GM18507 (cell line): ENCODE data around the gene GAL3ST1.
"Not testable (repeated sequence)": the region's sequence is repeated elsewhere in the genome, so short reads cannot be mapped to it uniquely, and the experiment has no call there.

Experiments used
- DNase-seq: peaks from one replicate; pipeline ENCODE4 v3.0.0; 2011; ENCODE audit warnings: low read depth; ENCODE audit not compliant: insufficient read length; ENCODE audit errors: extremely low spot score
- FAIRE-seq: peaks from 2 replicates; lab custom pipeline; 2011; peaks lifted over from hg19 to GRCh38; lab: Jason Lieb, UNC

Gene GAL3ST1

DNA sequence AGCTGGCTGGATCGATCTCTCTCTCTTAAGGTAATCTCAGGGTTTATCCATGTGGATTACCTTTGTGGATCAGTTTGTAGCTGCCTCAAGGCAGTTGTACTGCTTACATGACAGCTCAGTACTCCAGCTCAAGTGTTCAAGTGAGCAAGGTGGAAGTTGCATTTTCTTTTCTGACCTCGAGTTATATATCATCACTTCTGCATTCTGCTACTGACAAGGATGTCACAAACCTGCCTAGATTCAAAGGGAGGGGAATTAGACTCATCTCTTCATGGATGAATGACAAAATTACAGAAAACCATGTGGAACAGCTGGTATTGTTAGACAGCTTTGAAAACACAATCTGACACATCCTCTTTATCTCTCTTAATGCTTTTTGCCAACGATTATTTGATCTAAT is 26.5 kb upstream of the GAL3ST1 start:
- FAIRE-seq (no peak), DNase-seq (no peak)

DNA sequence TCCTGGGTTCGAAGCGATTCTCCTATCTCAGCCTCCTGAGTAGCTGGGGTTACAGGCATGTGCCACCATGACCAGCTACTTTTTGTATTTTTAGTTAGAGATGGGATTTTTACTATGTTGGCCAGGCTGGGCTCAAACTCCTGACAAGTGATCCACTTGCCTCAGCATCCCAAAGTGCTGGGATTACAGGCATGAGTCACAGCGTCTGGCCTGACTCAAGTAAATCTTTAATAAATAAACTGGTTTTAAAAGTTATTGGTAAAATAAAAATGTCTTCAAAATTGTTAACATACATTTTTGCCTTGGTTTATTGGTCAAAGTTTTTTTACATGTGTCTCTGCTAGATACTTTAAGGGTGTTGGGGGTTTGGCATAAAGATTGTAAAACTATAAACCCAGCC is 24.5 kb upstream of the GAL3ST1 start:
- DNase-seq (no peak), FAIRE-seq (no peak)

DNA sequence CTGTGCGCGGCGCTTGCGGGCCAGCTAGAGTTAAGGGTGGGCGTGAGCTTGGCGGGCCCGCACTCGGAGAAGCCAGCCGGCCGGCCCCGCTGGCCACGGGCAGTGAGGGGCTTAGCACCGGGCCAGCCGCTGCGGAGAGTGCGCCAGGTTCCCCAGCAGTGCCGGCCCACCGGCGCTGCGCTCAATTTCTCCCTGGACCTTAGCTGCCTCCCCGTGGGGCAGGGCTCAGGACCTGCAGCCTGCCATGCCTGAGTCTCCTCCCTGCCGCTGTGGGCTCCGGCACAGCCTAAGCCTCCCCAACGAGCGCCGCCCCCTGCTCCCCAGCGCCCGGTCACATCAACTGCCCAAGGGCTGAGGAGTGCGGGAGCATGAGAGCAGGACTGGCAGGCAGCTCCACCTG is 22.4 kb upstream of the GAL3ST1 start:
- DNase-seq: no peak
- no peak for FAIRE-seq

DNA sequence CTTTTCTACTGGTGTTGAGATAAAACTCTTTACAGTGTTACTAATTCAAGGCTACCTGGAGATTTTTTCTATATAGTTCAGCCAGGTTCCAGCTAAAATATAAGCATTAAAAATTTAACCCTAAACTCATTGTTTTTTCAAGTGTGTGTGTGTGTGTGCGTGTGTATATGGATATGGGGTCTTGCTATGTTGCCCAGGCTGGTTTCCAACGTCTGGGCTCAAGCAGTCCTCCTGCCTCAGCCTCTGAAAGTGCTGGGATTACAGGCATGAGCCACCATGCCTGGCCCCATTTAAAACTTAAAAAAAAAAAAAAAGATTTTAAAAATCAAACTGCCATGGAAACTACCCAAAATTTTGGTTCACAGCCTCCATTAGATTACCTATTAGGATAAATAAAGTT is 21.7 kb upstream of the GAL3ST1 start:
- FAIRE-seq: no peak
- no peak for DNase-seq

DNA sequence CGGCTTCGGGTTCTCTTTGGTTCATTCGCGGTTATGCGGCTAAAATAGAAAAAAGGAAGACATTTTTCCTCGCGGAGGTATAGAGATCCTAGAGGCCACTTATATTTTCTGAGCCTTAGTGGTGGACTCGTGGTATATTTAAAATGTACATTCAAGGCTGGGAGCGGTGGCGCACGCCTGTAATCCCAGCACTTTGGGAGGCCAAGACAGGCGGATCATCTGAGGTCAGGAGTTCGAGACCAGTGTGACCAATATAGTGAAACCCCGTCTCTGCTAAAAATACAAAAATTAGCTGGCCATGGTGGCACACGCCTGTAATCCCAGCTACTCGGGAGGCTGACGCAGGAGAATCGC is 17.9 kb upstream of the GAL3ST1 start:
- FAIRE-seq, DNase-seq: not testable (repeated sequence)

DNA sequence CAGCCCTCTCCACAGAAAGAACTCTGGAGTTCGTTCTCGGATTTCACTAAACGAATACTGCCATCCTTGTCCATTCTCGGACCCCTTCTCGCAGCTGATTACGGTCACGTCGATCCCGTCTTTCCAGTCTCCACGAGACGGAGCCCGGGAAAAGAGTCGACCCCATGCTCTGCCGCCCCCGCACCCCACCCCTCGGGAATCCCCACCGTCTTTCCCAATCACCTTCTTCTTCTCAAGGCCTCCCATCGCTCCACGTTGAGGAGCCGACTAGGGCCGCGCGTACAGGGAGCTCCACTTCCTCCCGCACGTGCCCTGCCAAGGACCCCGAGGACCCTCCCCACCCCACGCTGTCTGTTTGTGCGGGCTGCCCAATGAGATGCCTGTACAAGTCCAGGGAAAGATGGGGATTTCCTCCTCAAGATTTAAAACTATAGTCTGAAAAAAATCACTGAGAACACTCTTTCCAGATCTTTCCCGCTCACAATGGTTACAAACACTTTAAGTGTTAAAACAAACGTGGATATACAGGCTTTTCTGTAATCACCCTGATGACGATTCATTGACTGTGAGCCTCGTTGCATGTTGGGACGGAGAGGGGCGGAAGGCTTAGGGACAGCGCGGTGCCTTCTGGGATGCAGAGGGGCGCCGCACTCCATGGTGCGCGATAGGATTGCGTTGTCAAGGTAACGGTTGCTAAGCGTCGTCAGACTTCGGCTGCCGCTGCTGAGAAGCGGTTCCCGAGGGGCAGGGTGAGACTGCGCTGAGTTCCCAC is 17.3 kb upstream of the GAL3ST1 start, which contains the start of gene PES1:
Gene PES1 (minus strand): TSS at position 323 of the 772 bp plus-strand sequence. CDS start 77 bp downstream, at position 246.
- FAIRE-seq: peak; percentile 100
- peak; percentile 96 for DNase-seq

DNA sequence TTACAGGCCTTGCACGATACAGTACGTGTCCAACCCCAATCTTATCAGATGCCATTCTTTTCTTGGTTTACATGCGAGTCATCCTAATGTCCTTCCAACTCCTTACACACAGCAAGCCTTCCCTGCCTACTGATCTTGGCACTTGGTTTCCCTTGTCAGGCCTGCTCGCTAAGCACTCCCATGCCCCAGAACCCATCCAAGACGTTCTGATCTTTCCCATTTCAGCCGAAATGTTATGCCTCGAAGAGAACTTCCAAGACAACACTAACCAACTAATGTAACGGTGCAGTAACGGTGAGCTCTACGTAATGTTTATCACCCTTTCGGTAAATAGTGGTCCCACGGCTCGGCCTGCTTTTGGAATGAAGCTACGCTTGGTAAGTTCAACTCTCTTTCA is 16.7 kb upstream of the GAL3ST1 start:
- DNase-seq (no peak), FAIRE-seq (no peak)

DNA sequence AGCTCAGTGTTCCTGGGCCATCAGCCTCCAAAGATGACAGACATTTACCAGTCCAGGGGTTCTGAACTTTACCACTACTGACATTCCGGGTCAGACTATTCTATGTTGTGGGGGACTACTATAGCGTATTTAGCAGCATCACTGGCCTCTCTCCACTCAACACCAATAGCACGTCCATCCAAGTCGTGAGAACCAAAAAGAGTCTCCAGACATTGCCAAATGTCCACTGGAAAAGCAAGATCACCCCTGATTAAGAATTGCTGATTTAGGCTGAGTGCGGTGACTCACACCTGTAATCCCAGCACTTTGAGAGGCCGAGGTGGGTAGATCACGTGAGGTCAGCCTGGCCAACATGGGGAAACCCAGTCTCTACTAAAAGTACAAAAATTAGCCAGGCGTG is 11.9 kb upstream of the GAL3ST1 start:
- FAIRE-seq: no peak
- no peak for DNase-seq

DNA sequence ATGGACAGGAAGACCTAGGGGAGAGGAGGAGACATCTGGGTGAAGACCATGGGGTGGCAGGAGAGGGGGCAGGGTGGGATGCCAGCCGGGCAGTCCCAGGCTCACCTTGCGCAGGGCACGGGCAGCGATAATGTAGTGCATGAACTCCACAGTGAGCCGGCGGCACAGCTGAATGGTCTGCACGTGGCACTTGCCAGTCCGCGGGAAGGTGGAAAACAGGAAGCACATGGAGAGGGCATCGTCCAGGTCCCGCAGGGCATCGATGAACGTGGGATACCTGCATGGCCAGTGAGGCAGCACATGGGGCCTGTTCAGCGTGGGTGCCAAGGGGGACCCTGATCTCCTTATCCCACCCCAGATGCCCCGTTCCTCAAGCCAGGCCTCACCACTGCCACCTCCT is 10.0 kb upstream of the GAL3ST1 start:
- FAIRE-seq: no peak
- no peak for DNase-seq

DNA sequence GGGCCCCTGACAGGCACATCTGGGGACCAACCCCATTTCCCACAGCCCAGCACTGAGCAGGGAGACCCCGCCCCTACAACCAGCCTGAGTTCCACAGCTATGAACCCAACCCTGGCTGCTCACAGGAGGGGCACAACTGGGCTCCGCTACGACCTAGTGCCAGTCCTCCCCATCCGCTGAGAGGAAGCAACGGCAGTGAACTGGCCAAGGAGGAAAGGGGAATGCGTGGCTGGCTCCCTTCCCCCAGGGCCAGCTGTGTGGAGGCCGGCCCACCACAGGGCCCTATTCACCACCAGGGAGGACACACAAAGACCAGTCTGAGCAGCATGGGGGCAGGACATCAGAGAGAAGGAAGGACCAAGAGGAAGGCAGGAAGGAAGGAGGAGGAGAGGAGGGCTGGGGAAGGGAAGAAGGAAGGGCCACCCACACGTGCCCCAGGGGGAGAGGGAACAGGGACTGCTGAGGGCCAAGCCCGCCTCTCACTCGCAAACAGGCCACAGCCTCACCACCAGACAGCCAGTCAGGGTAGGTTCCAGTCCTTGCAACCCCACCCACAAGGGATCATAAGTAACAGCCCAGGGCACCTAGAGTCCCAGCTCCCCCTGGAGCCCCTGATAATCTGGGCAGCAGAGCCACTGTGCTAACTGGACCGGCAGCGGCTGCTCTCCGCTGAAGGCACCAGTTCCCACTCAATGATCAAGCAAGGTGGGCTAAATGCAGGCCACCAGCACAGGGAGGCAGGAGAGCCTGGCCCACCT is 8.5 kb upstream of the GAL3ST1 start:
- no peak for FAIRE-seq

DNA sequence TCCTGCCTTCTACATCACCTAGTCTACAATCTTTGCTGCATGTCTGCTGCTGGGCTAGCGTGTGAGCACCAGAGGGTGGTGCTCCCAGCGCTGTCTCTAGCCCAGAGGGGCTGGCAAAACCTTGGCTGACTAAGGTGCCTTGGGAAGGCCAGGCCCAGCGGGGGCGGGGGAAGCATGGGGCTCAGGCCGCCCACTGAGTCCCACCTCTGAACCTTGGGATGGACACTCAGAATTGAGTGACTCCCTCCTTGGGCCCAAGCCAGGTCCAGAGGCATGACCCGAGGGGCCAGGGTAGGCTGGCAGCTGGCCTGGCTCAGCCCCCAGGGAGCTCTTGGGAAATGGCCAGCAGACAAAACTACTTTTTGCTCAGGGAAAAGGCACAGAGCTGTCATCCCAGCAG is 7.6 kb upstream of the GAL3ST1 start:
- no peak for DNase-seq
- FAIRE-seq: no peak

More for the DNA sequence above, 8.5 kb upstream of the GAL3ST1 start:
- DNase-seq: no peak

DNA sequence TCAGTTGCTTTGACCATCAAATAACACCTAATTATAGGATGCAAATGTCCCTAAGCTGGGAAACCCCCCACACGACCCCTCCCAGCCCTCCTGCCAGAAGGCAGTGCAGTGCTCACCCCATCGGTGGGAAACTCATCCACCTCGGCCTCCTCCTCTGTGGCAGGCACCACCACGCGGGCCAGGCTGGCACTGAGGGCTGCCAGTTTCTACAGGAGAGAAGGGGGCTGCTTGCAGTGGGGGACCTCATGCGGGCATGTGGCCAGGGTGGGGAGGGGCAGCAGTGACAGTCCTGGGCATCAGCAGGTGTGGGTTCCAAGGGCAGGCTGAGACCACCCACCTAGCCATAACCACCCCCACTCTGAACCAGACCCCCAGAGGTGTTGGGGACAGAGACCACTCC is 6.4 kb upstream of the GAL3ST1 start:
- FAIRE-seq (no peak), DNase-seq (no peak)

DNA sequence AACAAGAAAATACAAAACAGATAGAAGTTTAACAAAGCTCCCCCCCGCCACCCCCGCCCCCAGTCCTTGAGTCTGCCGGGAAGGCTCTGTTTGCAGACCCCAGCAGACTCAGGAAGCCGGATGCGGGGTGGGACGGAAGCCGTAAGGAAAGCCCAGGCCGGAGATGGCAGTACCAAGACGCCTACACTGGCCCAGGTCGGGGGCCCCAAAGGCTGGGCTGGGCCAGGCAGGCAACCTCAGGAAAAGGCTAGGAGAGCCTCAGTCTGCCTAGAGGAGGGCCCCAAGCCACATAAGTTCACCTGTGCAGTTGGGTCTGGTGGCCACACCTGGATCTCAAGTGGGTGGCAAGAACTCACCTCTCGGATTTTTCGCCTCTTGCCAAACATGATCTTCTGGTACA is 4.0 kb upstream of the GAL3ST1 start:
- FAIRE-seq: no peak
- DNase-seq: no peak

DNA sequence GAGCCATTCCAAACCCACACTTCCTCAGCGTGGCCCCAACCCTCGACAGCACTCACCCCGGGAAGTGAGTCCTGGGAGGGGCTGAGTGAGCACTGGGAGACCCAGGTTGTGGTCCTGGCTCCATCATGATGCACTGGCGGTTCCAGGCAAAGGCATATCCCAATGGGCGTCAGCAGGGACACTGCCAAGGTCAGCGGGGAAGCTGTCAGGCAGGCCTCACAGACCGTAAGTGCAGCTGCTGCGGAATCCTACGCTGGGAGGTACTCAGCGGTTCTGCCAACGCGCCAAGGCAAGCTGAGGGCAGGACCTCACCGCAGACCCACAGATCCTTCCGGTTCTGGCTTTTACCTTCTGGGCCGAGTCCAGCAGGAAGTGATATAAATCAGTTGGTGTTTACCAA is 1.4 kb upstream of the GAL3ST1 start:
- DNase-seq (no peak), FAIRE-seq (no peak)

DNA sequence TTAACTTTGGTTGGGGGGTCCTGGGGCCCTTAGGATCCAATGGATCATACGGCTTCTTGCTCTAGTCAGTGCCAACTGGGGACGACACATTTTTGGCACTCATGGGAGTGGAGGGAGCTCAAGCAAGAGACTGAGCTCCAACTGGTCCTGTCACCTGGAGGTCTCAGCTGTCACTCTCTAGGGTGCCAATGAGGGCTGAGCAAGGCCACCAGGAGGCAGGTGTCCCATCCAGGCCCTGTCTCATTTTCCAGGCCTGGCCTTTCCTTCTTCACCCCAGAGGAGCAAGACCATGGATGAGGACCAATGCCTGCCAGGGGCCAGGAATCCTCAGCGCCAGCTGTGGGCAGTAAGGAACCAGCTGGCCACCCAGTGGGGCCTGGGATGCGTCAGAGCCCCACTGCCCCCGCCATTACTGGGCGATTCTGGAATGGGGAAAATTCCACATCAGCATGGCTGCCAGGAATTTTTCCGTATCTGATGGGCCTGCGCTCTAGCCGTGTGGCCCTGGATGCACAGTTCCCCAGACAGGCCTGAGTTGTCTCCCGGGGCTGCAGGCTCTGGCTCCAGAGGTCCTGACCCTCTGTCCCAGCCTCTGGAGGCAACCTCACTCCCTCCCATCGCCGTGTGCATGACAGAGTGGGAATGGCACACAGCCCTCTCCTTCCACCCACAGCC is 669 bp upstream of the GAL3ST1 start:
- FAIRE-seq: no peak

DNA sequence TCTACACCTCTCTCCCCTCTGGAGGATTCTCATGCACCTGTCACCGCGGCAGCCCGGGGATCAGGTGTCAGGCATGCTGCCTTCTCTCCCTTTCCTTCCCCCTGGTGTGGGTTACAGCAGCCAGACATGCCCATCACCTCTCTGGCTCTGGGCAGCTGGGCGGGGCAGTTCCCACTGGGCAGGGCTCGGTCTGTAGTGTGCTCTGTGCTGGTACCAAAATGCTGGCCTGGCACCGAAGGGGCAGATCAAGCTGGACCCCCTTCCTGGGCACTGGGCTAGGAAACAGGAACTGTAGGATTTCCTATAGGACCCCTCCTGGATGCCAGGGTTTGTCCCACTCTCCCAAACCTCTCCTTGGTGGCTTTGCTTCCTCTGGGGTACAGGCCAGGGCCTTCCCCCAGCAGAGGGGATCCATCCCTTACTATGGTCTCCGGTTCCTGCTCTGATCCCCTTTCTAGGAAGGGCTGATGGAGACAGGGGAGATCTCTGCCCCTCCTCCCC is 821 bp downstream of the GAL3ST1 start:
- no peak for FAIRE-seq
- DNase-seq: no peak

More for the DNA sequence above, 669 bp upstream of the GAL3ST1 start:
- DNase-seq: no peak

DNA sequence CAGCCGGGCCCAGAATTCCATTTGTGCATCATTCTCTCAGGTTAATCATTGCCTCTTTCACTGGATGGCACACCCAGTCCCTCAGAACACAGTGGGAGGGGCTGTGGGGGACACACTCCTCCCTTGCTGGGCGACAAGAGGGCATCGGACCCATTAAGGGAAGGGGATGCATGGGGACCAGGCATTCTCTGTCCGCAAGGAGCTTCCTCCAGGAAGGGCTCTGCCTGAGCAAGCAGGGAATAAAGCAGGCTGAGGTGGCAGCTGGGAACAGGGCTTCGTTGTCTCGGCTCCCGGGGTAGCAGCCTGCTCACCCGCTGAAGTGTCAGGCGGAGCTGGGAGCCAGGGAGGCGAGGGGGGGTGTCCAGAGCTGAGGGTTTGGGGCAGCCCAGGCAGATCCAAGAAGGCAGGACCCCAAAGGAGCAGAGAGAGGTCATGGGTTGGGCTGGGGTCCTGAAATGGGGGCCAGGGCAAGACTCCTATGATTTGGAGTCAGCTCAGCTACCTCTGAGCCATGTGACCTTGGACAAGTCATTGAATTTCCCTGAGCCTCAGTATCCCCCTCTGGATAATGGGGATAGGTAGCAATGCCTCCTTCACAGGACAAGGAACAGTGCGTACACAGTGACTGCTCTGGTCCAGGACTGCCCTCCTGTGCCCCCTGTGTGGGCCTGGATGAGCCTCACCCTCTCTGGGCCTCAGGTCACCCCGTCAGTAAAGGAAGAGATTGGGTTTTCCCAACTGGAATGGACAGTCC is 1.4 kb downstream of the GAL3ST1 start:
- no peak for DNase-seq
- FAIRE-seq: no peak

DNA sequence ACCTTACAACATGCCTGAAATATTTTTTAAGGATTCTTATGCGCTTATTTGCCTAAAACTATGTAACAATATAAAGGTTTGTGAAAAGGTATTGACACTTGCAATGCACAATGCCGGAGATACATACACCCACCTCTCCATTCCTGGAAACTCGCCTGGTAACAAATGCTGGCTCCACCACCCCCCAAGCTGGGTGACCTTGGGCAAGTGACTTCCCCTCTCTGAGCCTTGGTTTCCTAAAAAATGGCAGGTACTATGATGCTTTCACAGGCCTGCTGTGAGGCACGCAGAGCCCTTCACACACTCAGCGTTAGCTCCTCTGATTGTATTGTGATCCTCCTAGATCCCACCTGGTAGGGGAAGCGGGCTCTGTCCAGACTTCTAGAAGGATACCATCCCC is 2.3 kb downstream of the GAL3ST1 start:
- no peak for DNase-seq
- FAIRE-seq: no peak

DNA sequence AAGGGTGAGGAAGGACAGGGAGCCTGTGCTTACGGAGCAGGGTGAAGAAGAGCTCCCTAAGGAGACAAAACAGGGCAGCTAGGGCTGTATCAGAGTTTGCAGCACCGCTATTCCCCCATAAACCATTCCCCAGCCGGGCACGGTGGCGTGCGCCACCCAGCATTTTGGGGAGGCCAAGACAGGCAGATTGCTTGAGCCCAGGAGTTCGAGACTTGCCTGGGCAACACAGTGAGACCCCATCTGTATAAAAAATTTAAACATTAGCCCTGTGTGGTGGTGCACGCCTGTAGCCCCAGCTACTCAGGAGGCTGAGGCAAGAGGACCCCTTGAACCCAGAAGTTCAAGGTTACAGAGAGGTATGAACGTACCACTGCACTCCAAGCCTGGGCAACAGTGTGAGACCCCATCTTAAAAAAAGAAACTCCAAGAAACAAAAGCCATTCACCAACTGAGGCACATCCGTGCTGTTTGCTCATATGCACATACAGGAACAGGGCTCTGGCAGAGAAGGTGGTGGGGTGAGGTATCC is 4.7 kb downstream of the GAL3ST1 start:
- FAIRE-seq (no peak), DNase-seq (no peak)
